Astrocyte (in vitro differentiated cells and primary cell): ENCODE results near the gene FREY1. TPM values are rescaled to one million over a fixed set of nuclear protein-coding genes. Genes with fewer than 3 reads are reported as not detected.

Source experiments
- DNase-seq: peaks from one replicate; pipeline ENCODE4 v3.0.0-alpha.2; 2010; ENCODE audit warnings: low read depth
- FAIRE-seq: peaks from 2 replicates; lab custom pipeline; 2011; peaks lifted over from hg19 to GRCh38; lab: Jason Lieb, UNC
- H2AFZ ChIP-seq: 2 replicates; pipeline ENCODE4 v1.6.0; 2012; ENCODE audit warnings: low read depth, low read length, inconsistent platforms
- H3K27ac ChIP-seq: 2 replicates; pipeline ENCODE4 v1.5.1; 2011; ENCODE audit warnings: low read depth, low read length, inconsistent platforms
- H3K27me3 ChIP-seq: 2 replicates; pipeline ENCODE4 v1.6.0; 2011; ENCODE audit warnings: low read length, inconsistent platforms; ENCODE audit not compliant: insufficient read depth
- H3K36me3 ChIP-seq: 2 replicates; pipeline ENCODE4 v1.5.1; 2011; ENCODE audit warnings: low read length, inconsistent platforms; ENCODE audit not compliant: insufficient read depth
- H3K4me1 ChIP-seq: 2 replicates; pipeline ENCODE4 v1.5.1; 2011; ENCODE audit warnings: low read length, inconsistent platforms; ENCODE audit not compliant: insufficient read depth
- H3K4me2 ChIP-seq: 2 replicates; pipeline ENCODE4 v1.6.0; 2012; ENCODE audit warnings: low read length, inconsistent platforms
- H3K4me3 ChIP-seq: 2 replicates; pipeline ENCODE4 v1.5.1; 2011; ENCODE audit warnings: low read depth, mild to moderate bottlenecking, low read length, inconsistent platforms; ENCODE audit not compliant: insufficient read depth
- H3K79me2 ChIP-seq: 2 replicates; pipeline ENCODE4 v1.6.0; 2012; ENCODE audit warnings: mild to moderate bottlenecking, low read length, inconsistent platforms; ENCODE audit not compliant: insufficient read depth
- H3K9ac ChIP-seq: 2 replicates; pipeline ENCODE4 v1.6.0; 2012; ENCODE audit warnings: mild to moderate bottlenecking, low read length, inconsistent platforms
- H3K9me3 ChIP-seq: 2 replicates; pipeline ENCODE4 v1.5.1; 2012; ENCODE audit warnings: low read depth, mild to moderate bottlenecking, low read length, inconsistent platforms; ENCODE audit not compliant: insufficient read depth
- H4K20me1 ChIP-seq: 2 replicates; pipeline ENCODE4 v1.6.0; 2012; ENCODE audit warnings: low read length, inconsistent platforms; ENCODE audit not compliant: insufficient read depth
- H3K27ac Mint-ChIP-seq: one replicate; pipeline ENCODE4 v1.8.0; 2021; ENCODE audit warnings: mild to moderate bottlenecking, mixed read lengths; ENCODE audit not compliant: unreplicated experiment
- H3K27me3 Mint-ChIP-seq: one replicate; pipeline ENCODE4 v1.8.0; 2021; ENCODE audit warnings: low read depth, mixed read lengths; ENCODE audit not compliant: unreplicated experiment
- H3K36me3 Mint-ChIP-seq: one replicate; pipeline ENCODE4 v1.8.0; 2021; ENCODE audit warnings: low read depth, mixed read lengths; ENCODE audit not compliant: unreplicated experiment
- H3K4me1 Mint-ChIP-seq: one replicate; pipeline ENCODE4 v1.8.0; 2021; ENCODE audit warnings: low read depth, mixed read lengths; ENCODE audit not compliant: unreplicated experiment
- H3K4me3 Mint-ChIP-seq: one replicate; pipeline ENCODE4 v1.8.0; 2021; ENCODE audit warnings: mild to moderate bottlenecking, moderate library complexity, mixed read lengths; ENCODE audit not compliant: unreplicated experiment
- H3K9me3 Mint-ChIP-seq: one replicate; pipeline ENCODE4 v1.8.0; 2021; ENCODE audit warnings: mild to moderate bottlenecking, mixed read lengths; ENCODE audit not compliant: unreplicated experiment
- CTCF ChIP-seq: IDR thresholded peaks from 2 replicates; pipeline ENCODE4 v1.5.1; 2011; ENCODE audit warnings: low read depth, mild to moderate bottlenecking, inconsistent platforms, low read length, moderate library complexity; ENCODE audit not compliant: insufficient read depth
- EZH2 ChIP-seq: IDR thresholded peaks from 2 replicates; pipeline ENCODE4 v1.6.1; 2012; ENCODE audit warnings: mild to moderate bottlenecking, low read length, inconsistent platforms; ENCODE audit not compliant: insufficient read depth
- total RNA-seq: library from RNA; stranded (reverse); gene quantifications from 2 replicates; pipeline ENCODE4 v1.2.1, GENCODE V29; 2021

Gene FREY1
- total RNA-seq, 1 donor from 2014 or later: 0.79 TPM

- Mint-ChIP-seq H3K4me3 (no peak overlapping the region), H3K27ac (no peak overlapping the region), H3K36me3 (no peaks in the 10 kb centered on the region), H3K9me3 (no peaks in the 10 kb centered on the region), H3K4me1 (peaks cover 6% of the 10 kb centered on the region), H3K27me3 (peaks cover 22% of the 10 kb centered on the region)
- TF ChIP-seq EZH2: no peak
- no peak for TF ChIP-seq CTCF
- H3K79me2 ChIP-seq: no peaks in the 10 kb centered on the region
- H3K27me3 ChIP-seq: no peaks in the 10 kb centered on the region
- DNase-seq (no peak), FAIRE-seq (no peak)
- H3K36me3 ChIP-seq: no peaks in the 10 kb centered on the region
- H3K4me1 ChIP-seq: peaks cover 18% of the 10 kb centered on the region
- H2AFZ ChIP-seq: no peak overlapping the region
- peaks cover 14% of the 10 kb centered on the region for H4K20me1 ChIP-seq
- H3K9ac ChIP-seq: no peak overlapping the region
- no peak overlapping the region for H3K27ac ChIP-seq
- no peaks in the 10 kb centered on the region for H3K9me3 ChIP-seq
- no peak overlapping the region for H3K4me2 ChIP-seq
- H3K4me3 ChIP-seq: no peak overlapping the region
These were observed 9.5 kb downstream of the FREY1 start for GRCh38 chr11:45897556-45897955.

GRCh38 chr11:45896422-45896984 lies 10.6 kb downstream of the FREY1 start:
- Mint-ChIP-seq H3K27me3 (peaks cover 29% of the 10 kb centered on the region), H3K27ac (no peak overlapping the region), H3K4me1 (peaks cover 6% of the 10 kb centered on the region), H3K36me3 (no peaks in the 10 kb centered on the region), H3K9me3 (no peaks in the 10 kb centered on the region), H3K4me3 (no peak overlapping the region)
- H3K36me3 ChIP-seq: no peaks in the 10 kb centered on the region
- H2AFZ ChIP-seq: no peak overlapping the region
- H3K4me1 ChIP-seq: peaks cover 18% of the 10 kb centered on the region
- FAIRE-seq (no peak), DNase-seq (no peak)
- peaks cover 12% of the 10 kb centered on the region for H4K20me1 ChIP-seq
- no peak overlapping the region for H3K4me2 ChIP-seq
- no peak overlapping the region for H3K4me3 ChIP-seq
- TF ChIP-seq EZH2 (no peak), CTCF (no peak)
- no peak overlapping the region for H3K9ac ChIP-seq
- no peaks in the 10 kb centered on the region for H3K9me3 ChIP-seq
- no peaks in the 10 kb centered on the region for H3K79me2 ChIP-seq
- H3K27me3 ChIP-seq: no peaks in the 10 kb centered on the region
- no peak overlapping the region for H3K27ac ChIP-seq

- Histone ChIP-seq H3K27ac (no peak overlapping the region), H3K79me2 (no peaks in the 10 kb centered on the region), H3K36me3 (no peaks in the 10 kb centered on the region), H3K9me3 (no peaks in the 10 kb centered on the region), H3K27me3 (no peaks in the 10 kb centered on the region), H3K4me1 (peaks cover 11% of the 10 kb centered on the region), H4K20me1 (peaks cover 4% of the 10 kb centered on the region), H2AFZ (no peak overlapping the region), H3K4me2 (no peak overlapping the region), H3K4me3 (no peak overlapping the region), H3K9ac (no peak overlapping the region)
- Mint-ChIP-seq H3K4me1 (peaks cover 3% of the 10 kb centered on the region), H3K4me3 (no peak overlapping the region), H3K27ac (no peak overlapping the region), H3K36me3 (peaks cover 3% of the 10 kb centered on the region), H3K9me3 (no peaks in the 10 kb centered on the region), H3K27me3 (peaks cover 34% of the 10 kb centered on the region)
- FAIRE-seq (no peak), DNase-seq (no peak)
- TF ChIP-seq CTCF: no peak
- no peak for TF ChIP-seq EZH2
These were observed 11.4 kb downstream of the FREY1 start for GRCh38 chr11:45895553-45896259.
